Body of pancreas (tissue), 4 donors: Measurements from ENCODE around the gene KIF27. TPM values are rescaled to one million over a fixed set of nuclear protein-coding genes. Genes with fewer than 3 reads are reported as not detected.
"Not testable (repeated sequence)": the region's sequence is repeated elsewhere in the genome, so short reads cannot be mapped to it uniquely, and the experiment has no call there.

ENCODE experiments used
- ATAC-seq: fragments of 150-250 bp; one replicate; pipeline ENCODE4 v1.9.1; 2016
- DNase-seq, 4 donors: peaks; one replicate each; pipeline ENCODE4 v3.0.0-alpha.2; 2019
- H3K27ac ChIP-seq, 4 donors: fragments of 200-600 bp; sonication (generic); 1 replicate in 3 of 4; 2 replicates in 1 of 4; pipeline versions ENCODE4 v1.5.1 to v1.6.1; 2016 to 2019; ENCODE audit warnings: mild to moderate bottlenecking in 1 of 4, mixed read lengths in 1 of 4, moderate library complexity in 1 of 4
- H3K27me3 ChIP-seq, 2 donors: fragments of 200-600 bp; sonication (generic); one replicate each; pipeline ENCODE4 v1.6.0; 2016; ENCODE audit warnings: mild to moderate bottlenecking in 1 of 2
- H3K36me3 ChIP-seq, 2 donors: fragments of 200-600 bp; sonication (generic); replicated peaks in 1 of 2; 2 replicates each; pipeline ENCODE4 v1.5.1; 2016; ENCODE audit warnings: low read depth in 2 of 2; ENCODE audit not compliant: insufficient read depth in 1 of 2
- H3K4me1 ChIP-seq: fragments of 200-600 bp; sonication (generic); one replicate; pipeline ENCODE4 v1.6.0; 2016
- H3K4me3 ChIP-seq, 2 donors: fragments of 200-600 bp; sonication (generic); 1 replicate in 1 of 2; 2 replicates in 1 of 2; pipeline ENCODE4 v1.5.1; 2016 to 2019
- H3K9me3 ChIP-seq, 3 donors: fragments of 200-600 bp; sonication (generic); 1 replicate in 2 of 3; 2 replicates in 1 of 3; pipeline ENCODE4 v1.5.1; 2016
- CTCF ChIP-seq, 7 experiments: fragments of 450-650 bp in 4 of 7; fragments of 200-600 bp in 3 of 7; sonication (generic) in 3 of 7; IDR thresholded peaks; one replicate each; pipeline ENCODE4 v1.5.1; 2016 to 2019; ENCODE audit warnings: antibody characterized with exemption in 7 of 7
- POLR2A ChIP-seq, 3 donors: fragments of 450-650 bp; IDR thresholded peaks; one replicate each; pipeline ENCODE4 v1.6.1; 2016; ENCODE audit warnings: antibody characterized with exemption in 3 of 3, mild to moderate bottlenecking in 2 of 3
- WGBS, 2 donors: methylation state at CpG; one replicate each; pipeline ENCODE4 v1.1.5; 2017; 5-methylcytosine and 5-hydroxymethylcytosine counted together
- intact Hi-C: fragments of 100-400 bp; cut with DNase I; formaldehyde crosslinking; loops from one replicate; pipeline ENCODE4 v1.15.1; 2023
- total RNA-seq, 2 donors: library from RNA; depleted of rRNA; stranded (reverse); fragments of >200 nt; gene quantifications; one replicate each; pipeline ENCODE4 v1.1.0, GENCODE V29; 2016

The KIF27 gene
- total RNA-seq, 2 donors from 2014 or later = 6.0 to 6.6 TPM

DNA sequence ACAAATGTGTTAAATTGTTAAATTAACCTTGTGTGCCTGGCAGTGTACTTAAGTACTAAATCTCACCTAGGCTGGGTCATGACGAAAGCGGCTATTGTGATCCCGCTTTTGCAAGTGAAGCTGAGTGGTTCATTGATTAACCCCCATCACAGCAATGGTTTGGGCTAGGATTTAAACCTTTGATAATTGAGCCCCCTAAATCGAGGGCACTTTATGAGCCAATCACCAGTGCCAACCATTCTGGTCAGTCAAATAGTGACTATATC lies 35.9 kb upstream of the KIF27 start:
- H3K9me3 ChIP-seq = no peaks in the 10 kb centered on the region
- H3K27me3 ChIP-seq = no peaks in the 10 kb centered on the region
- WGBS, 2 donors = 25 to 39% methylated on average over 4 of the region's 4 CpGs
- DNase-seq (no peak), ATAC-seq (peak; percentile 2)
- intact Hi-C loops = no loop called here
- no peak for TF ChIP-seq POLR2A (IDR thresholded peaks at IDR 0.05)
- TF ChIP-seq CTCF (IDR thresholded peaks at IDR 0.05) = no peak
- peaks cover 18% of the 10 kb centered on the region for H3K4me1 ChIP-seq
- peak overlapping the region; percentile 47 to 94 for H3K4me3 ChIP-seq
- H3K36me3 ChIP-seq = no peaks in the 10 kb centered on the region
- peak overlapping the region; percentile 76 to 87 (median 85) for H3K27ac ChIP-seq

GRCh38 chr9:83956436-83957247 lies 35.4 kb upstream of the KIF27 start:
- intact Hi-C loops = no loop called here
- ATAC-seq = peak; percentile 90
- Histone ChIP-seq H3K4me1 (peaks cover 18% of the 10 kb centered on the region), H3K36me3 (no peaks in the 10 kb centered on the region), H3K9me3 (no peaks in the 10 kb centered on the region), H3K4me3 (peak overlapping the region; percentile 47 to 94), H3K27me3 (no peaks in the 10 kb centered on the region), H3K27ac (peak overlapping the region; percentile 76 to 87 (median 85))
- TF ChIP-seq CTCF (IDR thresholded peaks at IDR 0.05) (no peak), POLR2A (IDR thresholded peaks at IDR 0.05) (peak; percentile 20 to 76 (median 67))
- whole genome bisulfite sequencing, 2 donors = 2 to 3% methylated on average over 17 to 57 of the region's 57 CpGs
- DNase-seq = peak; percentile 75 to 85 (median 80)

DNA sequence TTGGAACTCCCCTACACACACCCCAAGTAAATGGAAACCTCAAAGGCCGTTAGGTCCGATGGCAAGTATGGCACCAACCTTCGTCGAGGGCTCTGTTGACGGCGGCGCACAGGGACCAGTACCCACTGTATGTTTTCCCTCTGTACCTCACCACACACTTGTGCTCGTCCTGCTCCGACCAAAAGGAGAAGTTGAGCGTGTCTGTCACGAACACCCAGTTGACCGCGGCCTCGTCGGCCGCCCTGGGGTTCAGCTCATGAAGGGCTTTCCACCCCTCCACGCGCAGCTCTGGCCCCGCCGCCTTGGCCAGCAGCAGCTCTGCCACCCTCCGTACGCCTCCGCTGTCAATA lies 34.8 kb upstream of the KIF27 start:
- 7 to 11% methylated on average over 14 to 23 of the region's 23 CpGs for WGBS, 2 donors
- H3K4me3 ChIP-seq = peak overlapping the region; percentile 47 to 94
- intact Hi-C loops = no loop called here

GRCh38 chr9:83948096-83948495 lies 26.9 kb upstream of the KIF27 start:
- 68% methylated on average over 4 of the region's 39 CpGs; no CpG with 5 or more reads in 1 of the 2 donors for WGBS, 2 donors
- H3K4me3 ChIP-seq, ATAC-seq, H3K27me3 ChIP-seq, H3K4me1 ChIP-seq, H3K9me3 ChIP-seq, H3K36me3 ChIP-seq, DNase-seq, H3K27ac ChIP-seq: not testable (repeated sequence)
- intact Hi-C loops = loop anchor here (10.0 kb wide), 1 partner anchor 227 kb away; no protein-coding TSS in a partner anchor

More for the DNA sequence above, 34.8 kb upstream of the KIF27 start:
- peak overlapping the region; percentile 76 to 87 (median 85) for H3K27ac ChIP-seq
- ATAC-seq (peak; percentile 34), DNase-seq (peak in 1 of 4 donors; percentile 50)
- no peaks in the 10 kb centered on the region for H3K36me3 ChIP-seq
- H3K27me3 ChIP-seq = no peaks in the 10 kb centered on the region
- peaks cover 18% of the 10 kb centered on the region for H3K4me1 ChIP-seq
- no peaks in the 10 kb centered on the region for H3K9me3 ChIP-seq
- TF ChIP-seq POLR2A (IDR thresholded peaks at IDR 0.05) = no peak
- TF ChIP-seq CTCF (IDR thresholded peaks at IDR 0.05) = no peak

DNA sequence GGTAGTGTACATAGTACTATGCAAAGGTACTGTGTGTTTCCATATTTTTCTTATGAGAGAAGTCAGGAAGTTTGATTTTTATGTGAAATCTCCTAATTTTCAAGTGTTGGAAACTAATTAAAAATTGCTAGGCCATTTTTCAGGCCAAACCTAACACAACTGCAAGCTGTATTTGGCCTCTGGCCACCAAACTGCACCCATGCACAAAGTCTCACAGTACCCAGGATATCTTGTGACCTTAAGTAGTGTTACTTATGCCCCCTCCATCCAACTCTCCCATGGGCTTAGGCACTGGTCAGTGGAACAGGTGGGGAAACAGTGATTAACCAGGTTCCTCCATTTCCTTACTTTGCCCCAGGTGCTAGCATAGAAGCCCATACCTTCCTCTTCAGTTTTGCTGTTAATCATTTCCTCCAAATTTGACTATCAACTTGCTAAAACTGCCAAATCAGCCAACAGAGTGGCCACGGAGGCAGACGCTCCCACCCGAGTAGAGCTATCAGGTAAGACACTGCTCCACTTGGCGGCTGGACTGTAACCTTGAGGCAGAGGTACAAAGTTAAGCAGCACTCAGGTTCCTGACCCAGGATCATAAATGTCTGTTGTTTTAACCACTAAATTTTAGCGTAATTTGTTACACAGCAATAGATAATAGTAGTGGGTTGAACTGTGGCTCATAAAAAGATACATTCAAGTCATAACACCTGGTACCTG lies 19.5 kb upstream of the KIF27 start:
- intact Hi-C loops = loop anchor here (5.0 to 10.0 kb wide), 2 partner anchors 234 to 322 kb away; no protein-coding TSS in a partner anchor
- Histone ChIP-seq H3K36me3 (peaks cover 0 to 4% of the 10 kb centered on the region in 2 donors), H3K4me1 (peaks cover 5% of the 10 kb centered on the region), H3K9me3 (no peaks in the 10 kb centered on the region), H3K4me3 (no peak overlapping the region), H3K27me3 (no peaks in the 10 kb centered on the region), H3K27ac (no peak overlapping the region)
- no peak for ATAC-seq
- WGBS, 2 donors = 20 to 28% methylated on average over 5 of the region's 5 CpGs
- TF ChIP-seq POLR2A (IDR thresholded peaks at IDR 0.05) (no peak), CTCF (IDR thresholded peaks at IDR 0.05) (no peak)
- no peak for DNase-seq
